Suprapubic skin (tissue), 4 donors: ENCODE measurements around the gene PSMC2.

Source experiments
- EP300 ChIP-seq: sonication (generic); formaldehyde crosslinking; IDR thresholded peaks from one replicate; pipeline ENCODE4 v1.6.1; 2017; ENCODE audit warnings: antibody characterized with exemption
- POLR2AphosphoS5 ChIP-seq, 3 donors: sonication (generic); formaldehyde crosslinking; IDR thresholded peaks; one replicate each; pipeline ENCODE4 v1.6.1; 2017; ENCODE audit warnings: antibody characterized with exemption in 3 of 3

DNA sequence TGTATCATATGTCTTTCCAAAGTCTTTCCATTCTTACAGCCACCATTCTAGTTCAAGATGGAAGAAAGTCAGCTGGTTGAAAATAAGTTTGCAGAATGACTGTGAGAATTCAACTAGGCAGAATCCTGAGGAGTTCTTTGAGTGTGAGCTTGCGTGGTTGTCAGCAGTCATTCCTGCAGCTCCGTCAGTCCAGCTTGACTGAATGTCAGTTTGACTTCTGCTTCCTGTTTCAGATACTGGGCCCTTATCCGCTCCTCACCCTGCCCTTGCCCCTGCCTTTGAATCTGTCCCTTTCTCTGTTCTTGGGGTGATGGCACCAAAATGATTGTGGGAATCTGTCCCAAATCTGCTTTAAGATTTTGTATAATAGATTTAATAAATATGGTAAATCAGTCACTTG lies 70.8 kb downstream of the PSMC2 start:
- TF ChIP-seq POLR2AphosphoS5 (IDR thresholded peaks at IDR 0.05) (no peak), EP300 (no peak)
